Astrocyte (in vitro differentiated cells and primary cell): Measurements from ENCODE around the gene FRMD5. TPM values are rescaled to one million over a fixed set of nuclear protein-coding genes. Genes with fewer than 3 reads are reported as not detected.

Experiments used
- DNase-seq: peaks from one replicate; pipeline ENCODE4 v3.0.0-alpha.2; 2010; ENCODE audit warnings: low read depth
- FAIRE-seq: peaks from 2 replicates; lab custom pipeline; 2011; peaks lifted over from hg19 to GRCh38; lab: Jason Lieb, UNC
- H2AFZ ChIP-seq: 2 replicates; pipeline ENCODE4 v1.6.0; 2012; ENCODE audit warnings: low read depth, low read length, inconsistent platforms
- H3K27ac ChIP-seq: 2 replicates; pipeline ENCODE4 v1.5.1; 2011; ENCODE audit warnings: low read depth, low read length, inconsistent platforms
- H3K27me3 ChIP-seq: 2 replicates; pipeline ENCODE4 v1.6.0; 2011; ENCODE audit warnings: low read length, inconsistent platforms; ENCODE audit not compliant: insufficient read depth
- H3K36me3 ChIP-seq: 2 replicates; pipeline ENCODE4 v1.5.1; 2011; ENCODE audit warnings: low read length, inconsistent platforms; ENCODE audit not compliant: insufficient read depth
- H3K4me1 ChIP-seq: 2 replicates; pipeline ENCODE4 v1.5.1; 2011; ENCODE audit warnings: low read length, inconsistent platforms; ENCODE audit not compliant: insufficient read depth
- H3K4me2 ChIP-seq: 2 replicates; pipeline ENCODE4 v1.6.0; 2012; ENCODE audit warnings: low read length, inconsistent platforms
- H3K4me3 ChIP-seq: 2 replicates; pipeline ENCODE4 v1.5.1; 2011; ENCODE audit warnings: low read depth, mild to moderate bottlenecking, low read length, inconsistent platforms; ENCODE audit not compliant: insufficient read depth
- H3K79me2 ChIP-seq: 2 replicates; pipeline ENCODE4 v1.6.0; 2012; ENCODE audit warnings: mild to moderate bottlenecking, low read length, inconsistent platforms; ENCODE audit not compliant: insufficient read depth
- H3K9ac ChIP-seq: 2 replicates; pipeline ENCODE4 v1.6.0; 2012; ENCODE audit warnings: mild to moderate bottlenecking, low read length, inconsistent platforms
- H3K9me3 ChIP-seq: 2 replicates; pipeline ENCODE4 v1.5.1; 2012; ENCODE audit warnings: low read depth, mild to moderate bottlenecking, low read length, inconsistent platforms; ENCODE audit not compliant: insufficient read depth
- H4K20me1 ChIP-seq: 2 replicates; pipeline ENCODE4 v1.6.0; 2012; ENCODE audit warnings: low read length, inconsistent platforms; ENCODE audit not compliant: insufficient read depth
- H3K27ac Mint-ChIP-seq: one replicate; pipeline ENCODE4 v1.8.0; 2021; ENCODE audit warnings: mild to moderate bottlenecking, mixed read lengths; ENCODE audit not compliant: unreplicated experiment
- H3K27me3 Mint-ChIP-seq: one replicate; pipeline ENCODE4 v1.8.0; 2021; ENCODE audit warnings: low read depth, mixed read lengths; ENCODE audit not compliant: unreplicated experiment
- H3K36me3 Mint-ChIP-seq: one replicate; pipeline ENCODE4 v1.8.0; 2021; ENCODE audit warnings: low read depth, mixed read lengths; ENCODE audit not compliant: unreplicated experiment
- H3K4me1 Mint-ChIP-seq: one replicate; pipeline ENCODE4 v1.8.0; 2021; ENCODE audit warnings: low read depth, mixed read lengths; ENCODE audit not compliant: unreplicated experiment
- H3K4me3 Mint-ChIP-seq: one replicate; pipeline ENCODE4 v1.8.0; 2021; ENCODE audit warnings: mild to moderate bottlenecking, moderate library complexity, mixed read lengths; ENCODE audit not compliant: unreplicated experiment
- H3K9me3 Mint-ChIP-seq: one replicate; pipeline ENCODE4 v1.8.0; 2021; ENCODE audit warnings: mild to moderate bottlenecking, mixed read lengths; ENCODE audit not compliant: unreplicated experiment
- CTCF ChIP-seq: IDR thresholded peaks from 2 replicates; pipeline ENCODE4 v1.5.1; 2011; ENCODE audit warnings: low read depth, mild to moderate bottlenecking, inconsistent platforms, low read length, moderate library complexity; ENCODE audit not compliant: insufficient read depth
- EZH2 ChIP-seq: IDR thresholded peaks from 2 replicates; pipeline ENCODE4 v1.6.1; 2012; ENCODE audit warnings: mild to moderate bottlenecking, low read length, inconsistent platforms; ENCODE audit not compliant: insufficient read depth
- total RNA-seq: library from RNA; stranded (reverse); gene quantifications from 2 replicates; pipeline ENCODE4 v1.2.1, GENCODE V29; 2021

FRMD5 gene
- total RNA-seq, 1 donor from 2014 or later: 19.6 TPM

GRCh38 chr15:43918717-43919116 lies 276.4 kb downstream of the FRMD5 start:
- Histone ChIP-seq H3K4me2 (no peak overlapping the region), H3K27me3 (no peaks in the 10 kb centered on the region), H3K79me2 (no peaks in the 10 kb centered on the region), H4K20me1 (peaks cover 8% of the 10 kb centered on the region), H3K36me3 (peaks cover 11% of the 10 kb centered on the region), H3K9me3 (no peaks in the 10 kb centered on the region), H3K9ac (no peak overlapping the region), H3K27ac (no peak overlapping the region), H3K4me3 (no peak overlapping the region), H3K4me1 (peaks cover 16% of the 10 kb centered on the region), H2AFZ (no peak overlapping the region)
- Mint-ChIP-seq H3K9me3 (no peaks in the 10 kb centered on the region), H3K36me3 (peaks cover 11% of the 10 kb centered on the region), H3K27me3 (no peaks in the 10 kb centered on the region), H3K4me3 (no peak overlapping the region), H3K27ac (no peak overlapping the region), H3K4me1 (peaks cover 40% of the 10 kb centered on the region)
- FAIRE-seq (no peak), DNase-seq (no peak)
- TF ChIP-seq EZH2: no peak
- no peak for TF ChIP-seq CTCF

GRCh38 chr15:43916326-43916660 lies 278.8 kb downstream of the FRMD5 start:
- no peak for FAIRE-seq

More at GRCh38 chr15:43916326-43916660, 278.8 kb downstream of the FRMD5 start:
- H3K36me3 ChIP-seq: peaks cover 6% of the 10 kb centered on the region
- H3K79me2 ChIP-seq: no peaks in the 10 kb centered on the region
- no peak overlapping the region for H3K4me3 ChIP-seq
- H3K4me1 ChIP-seq: peaks cover 36% of the 10 kb centered on the region
- peaks cover 18% of the 10 kb centered on the region for H3K36me3 Mint-ChIP-seq
- DNase-seq: no peak
- H3K27ac ChIP-seq: no peak overlapping the region
- H3K4me1 Mint-ChIP-seq: peaks cover 50% of the 10 kb centered on the region
- no peak overlapping the region for H2AFZ ChIP-seq
- no peaks in the 10 kb centered on the region for H3K9me3 Mint-ChIP-seq
- H3K9me3 ChIP-seq: no peaks in the 10 kb centered on the region
- no peaks in the 10 kb centered on the region for H3K27me3 ChIP-seq
- no peak overlapping the region for H3K27ac Mint-ChIP-seq
- H3K4me3 Mint-ChIP-seq: no peak overlapping the region
- H3K9ac ChIP-seq: no peak overlapping the region
- H4K20me1 ChIP-seq: no peaks in the 10 kb centered on the region
- TF ChIP-seq EZH2 (no peak), CTCF (no peak)
- no peak overlapping the region for H3K4me2 ChIP-seq
- H3K27me3 Mint-ChIP-seq: no peaks in the 10 kb centered on the region
